GM21447 (cell line): Measurements from ENCODE around the gene HPS5.

Experiments used
- ATAC-seq: cut with Tn5 transposase; IDR thresholded peaks from one replicate; pipeline ENCODE4 v1.9.1; 2021; ENCODE audit not compliant: unreplicated experiment

The HPS5 gene

DNA sequence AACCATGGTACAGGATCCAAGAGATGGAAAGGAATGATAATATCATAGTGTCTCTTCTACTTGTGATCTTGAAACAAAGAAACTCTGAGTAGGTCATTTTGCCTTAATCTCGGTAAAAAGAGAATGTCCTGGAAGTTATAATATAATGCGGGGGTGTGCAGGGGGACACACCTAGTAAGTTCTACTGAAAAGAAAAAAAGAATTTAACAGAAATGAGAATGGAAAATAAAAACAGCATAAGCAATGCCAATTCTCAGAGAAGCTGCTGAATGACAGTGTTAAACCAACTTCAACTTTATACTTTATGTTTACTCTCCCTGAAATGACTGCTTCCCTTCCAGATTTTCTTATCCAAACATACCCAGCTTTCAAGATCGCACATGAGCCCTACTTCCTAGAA, 2.0 kb downstream of the HPS5 start:
- no peak for ATAC-seq

DNA sequence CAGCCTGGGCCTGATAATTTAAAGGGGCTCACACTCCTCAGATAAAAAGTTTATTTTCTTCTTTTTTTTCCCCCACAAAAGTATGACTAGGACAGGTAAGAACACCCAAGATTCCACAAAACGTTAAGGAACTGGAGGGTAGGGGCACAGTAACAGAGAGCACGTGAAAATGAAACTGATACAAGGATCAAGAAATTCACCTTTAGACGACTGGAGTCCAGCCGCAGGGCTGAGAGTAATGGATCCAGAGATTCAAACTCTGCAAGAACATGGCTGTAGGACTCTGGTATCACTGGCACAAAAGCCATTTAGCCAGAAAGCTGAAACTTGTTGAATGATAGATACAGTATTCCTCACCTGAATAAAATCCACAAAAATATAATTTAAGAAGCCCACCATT, 4.4 kb downstream of the HPS5 start:
- no peak for ATAC-seq

DNA sequence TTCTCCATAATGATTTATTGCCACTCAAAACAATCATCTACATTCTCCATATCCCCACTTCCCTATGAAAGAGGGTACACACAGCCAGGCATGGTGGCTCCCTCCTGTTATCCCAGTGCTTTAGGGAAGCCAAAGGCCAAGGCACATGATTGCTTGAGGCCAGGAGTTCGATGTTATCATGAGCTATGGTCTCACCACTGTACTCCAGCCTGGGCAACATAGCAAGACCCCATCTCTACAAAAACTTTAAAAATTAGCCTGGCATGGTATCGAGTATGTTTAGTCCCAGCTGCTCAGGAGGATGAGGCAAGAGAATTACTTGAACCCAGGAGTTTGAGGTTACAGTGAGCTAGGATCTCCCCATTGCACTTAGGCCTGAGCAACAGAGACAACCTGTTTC, 6.0 kb downstream of the HPS5 start:
- no peak for ATAC-seq

DNA sequence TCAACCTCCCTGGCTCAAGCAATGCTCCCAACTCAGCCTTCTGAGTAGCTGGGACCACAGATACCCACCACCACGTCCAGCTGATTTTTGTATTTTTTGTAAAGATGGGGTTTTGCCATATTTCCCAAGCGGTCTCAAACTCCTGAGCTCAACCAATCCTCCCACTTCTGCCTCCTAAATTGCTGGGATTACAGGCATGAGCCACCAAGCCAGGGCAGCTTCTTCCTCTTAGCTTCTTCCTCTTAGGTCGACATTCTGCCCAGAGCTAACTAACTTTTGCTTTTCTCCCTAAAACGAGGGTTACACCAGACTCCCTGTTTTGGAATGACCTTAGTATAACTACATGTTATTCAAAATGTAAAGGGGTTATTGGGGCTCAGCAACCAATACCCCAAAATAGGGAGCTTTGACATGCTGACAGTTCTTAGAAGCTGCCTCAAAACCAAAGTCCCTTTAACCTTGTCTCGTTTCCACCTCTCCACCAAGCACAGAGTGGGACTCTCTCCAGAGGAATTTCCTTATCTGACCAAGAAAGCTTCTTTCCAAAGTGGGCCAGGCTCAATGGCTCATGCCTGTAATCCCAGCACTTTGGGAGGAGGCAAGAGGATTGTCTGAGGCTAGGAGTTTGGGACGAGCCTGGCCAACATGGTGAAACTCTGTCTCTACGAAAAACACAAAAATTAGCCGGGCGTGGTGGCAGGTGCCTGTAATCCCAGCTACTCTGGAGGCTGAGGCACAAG, 7.0 kb downstream of the HPS5 start:
- ATAC-seq = no peak

DNA sequence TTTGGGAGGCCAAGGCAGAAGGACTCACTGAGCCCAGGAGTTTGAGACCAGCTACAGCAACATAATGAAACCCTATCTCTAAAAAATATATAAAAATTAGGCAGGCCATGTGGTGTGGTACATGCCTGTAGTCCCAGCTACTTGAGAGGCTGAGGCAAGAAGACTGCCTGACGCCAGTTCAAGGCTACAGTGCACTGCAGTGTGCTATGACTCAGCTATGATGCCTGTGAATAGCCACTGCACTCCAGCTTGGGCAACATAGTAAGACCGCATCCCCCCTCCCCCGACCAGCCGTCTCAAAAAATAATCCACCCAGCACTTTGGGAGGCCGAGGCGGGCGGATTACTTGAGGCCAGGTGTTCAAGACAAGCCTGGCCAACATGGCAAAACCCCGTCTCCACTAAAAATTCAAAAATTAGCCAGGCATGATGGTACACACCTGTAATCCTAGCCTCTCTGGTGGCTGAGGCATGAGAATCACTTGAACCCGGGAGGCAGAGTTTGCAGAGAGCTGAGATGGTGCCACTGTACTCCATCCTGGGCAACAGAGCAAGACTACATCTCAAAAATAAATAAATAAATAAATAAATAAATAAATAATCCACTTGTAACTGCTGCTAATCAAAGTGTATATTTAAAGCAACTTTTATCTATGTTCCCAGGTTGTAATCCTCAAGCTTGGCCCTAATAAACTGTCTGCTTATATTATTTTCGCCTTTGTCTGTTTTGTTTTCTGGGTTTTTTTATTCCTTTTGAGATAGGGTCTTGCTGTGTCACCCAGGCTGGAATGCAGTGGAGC, 7.8 kb downstream of the HPS5 start:
- ATAC-seq = no peak

DNA sequence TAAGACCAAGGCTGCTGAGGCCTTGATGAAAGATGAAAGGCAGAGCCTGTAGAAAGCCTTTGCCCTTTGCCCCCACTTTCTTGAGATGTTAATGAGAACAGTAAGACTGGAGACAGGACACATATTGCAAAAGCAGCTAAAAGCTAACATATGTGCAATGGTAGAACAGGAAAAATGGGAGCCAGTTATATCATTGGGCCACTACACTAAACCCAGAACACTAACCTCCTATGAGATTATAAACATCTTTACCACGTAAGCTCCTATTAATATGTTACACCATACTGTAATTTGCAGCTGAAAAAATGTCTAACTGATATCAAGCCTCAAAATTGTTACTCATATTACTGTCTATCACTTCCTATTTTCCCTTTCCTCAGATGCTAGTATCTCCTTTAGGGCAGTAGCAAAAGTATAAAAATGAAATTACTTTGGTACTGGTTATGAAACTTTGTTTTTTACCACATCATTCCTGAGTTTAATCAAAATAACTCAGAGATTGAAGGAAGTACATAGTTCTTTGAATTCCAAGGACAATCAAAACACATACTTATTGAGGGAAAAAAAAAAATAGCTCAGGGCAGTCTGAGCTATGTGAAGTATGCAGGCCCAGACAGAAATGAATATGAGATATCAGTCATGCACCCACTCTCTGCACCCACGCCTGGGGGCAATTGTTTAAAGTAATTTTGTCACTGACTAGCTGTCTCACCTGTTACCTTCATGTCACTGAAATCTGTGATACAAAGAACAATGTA, 9.1 kb downstream of the HPS5 start:
- ATAC-seq = no peak

DNA sequence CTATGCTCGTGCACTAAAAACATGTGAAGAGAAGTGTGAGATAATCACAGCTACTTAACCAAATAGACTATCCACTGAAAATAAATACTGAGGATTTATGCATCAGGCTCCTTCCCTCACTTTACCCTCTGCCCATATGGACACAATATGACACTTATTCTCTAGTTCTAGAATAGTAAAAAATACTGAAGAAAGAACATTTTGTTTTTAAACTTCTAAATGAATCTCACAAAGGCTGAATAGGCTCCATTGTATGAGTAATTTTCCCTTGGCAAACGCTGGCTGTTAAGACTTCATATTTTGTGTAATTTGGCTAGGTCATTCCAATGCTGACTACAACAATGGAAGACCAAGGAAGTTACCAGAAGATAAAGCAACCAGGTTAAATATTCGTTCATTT, 9.9 kb downstream of the HPS5 start:
- no peak for ATAC-seq

DNA sequence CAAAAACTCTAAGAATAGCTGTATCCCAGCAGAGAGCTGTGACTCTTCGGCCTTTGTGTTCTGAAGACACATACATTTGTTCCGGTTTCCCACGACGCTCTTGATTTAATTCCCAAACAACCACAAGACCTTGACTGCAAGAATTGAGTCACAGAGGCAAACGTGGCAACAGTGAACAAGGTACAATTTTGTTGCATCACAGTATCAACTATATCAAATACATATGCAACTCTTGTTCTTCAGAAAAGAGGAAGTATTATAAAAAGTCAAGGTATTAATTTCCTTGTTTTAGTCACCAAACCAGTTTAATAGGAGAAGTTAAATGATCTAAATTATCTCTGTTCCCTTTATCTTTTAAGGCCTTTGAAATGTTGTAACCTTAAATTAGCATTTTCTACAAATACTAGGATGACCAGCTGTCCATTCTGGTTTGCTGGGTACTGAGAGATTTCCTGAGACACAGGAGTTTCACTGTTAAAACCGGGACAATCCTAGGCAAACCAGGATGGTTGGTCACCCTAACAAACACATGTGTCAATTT, 11.1 kb downstream of the HPS5 start:
- ATAC-seq = no peak

DNA sequence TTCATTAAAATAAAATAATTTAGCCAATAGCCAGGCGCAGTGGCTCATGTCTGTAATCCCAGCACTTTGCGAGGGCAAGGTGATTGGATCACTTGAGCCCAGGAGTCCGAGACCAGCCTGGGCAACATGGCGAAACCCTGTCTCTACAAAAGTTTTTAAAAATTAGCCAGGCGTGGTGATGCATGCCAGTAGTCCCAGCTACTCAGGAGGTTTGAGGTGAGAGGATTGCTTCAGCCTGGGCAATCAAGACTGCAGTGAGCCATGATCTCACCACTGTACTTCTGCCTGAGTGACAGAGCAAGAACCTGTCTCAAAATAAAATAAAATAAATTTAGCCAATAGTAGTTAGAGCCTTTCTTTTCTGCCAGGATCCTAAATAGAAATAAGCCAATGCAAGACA, 12.2 kb downstream of the HPS5 start:
- ATAC-seq = no peak

DNA sequence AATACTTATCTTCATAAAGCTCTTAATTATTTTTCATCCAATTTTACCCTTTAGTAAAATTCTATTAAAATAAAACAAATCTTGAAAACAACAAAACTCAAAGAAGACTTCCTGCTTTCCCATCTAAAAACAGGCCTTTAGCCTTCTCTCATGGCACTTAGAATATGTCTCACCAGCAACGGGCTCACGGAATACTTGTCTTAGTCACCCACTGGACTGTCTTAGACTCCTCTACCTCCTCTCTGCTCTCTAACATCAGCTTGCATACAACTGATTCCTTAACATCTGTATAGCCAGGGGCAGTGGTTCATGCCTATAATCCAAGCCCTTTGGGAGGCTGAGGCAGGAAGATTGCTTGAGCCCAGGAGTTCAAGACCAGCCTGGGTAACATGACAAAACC, 13.7 kb downstream of the HPS5 start:
- no peak for ATAC-seq

DNA sequence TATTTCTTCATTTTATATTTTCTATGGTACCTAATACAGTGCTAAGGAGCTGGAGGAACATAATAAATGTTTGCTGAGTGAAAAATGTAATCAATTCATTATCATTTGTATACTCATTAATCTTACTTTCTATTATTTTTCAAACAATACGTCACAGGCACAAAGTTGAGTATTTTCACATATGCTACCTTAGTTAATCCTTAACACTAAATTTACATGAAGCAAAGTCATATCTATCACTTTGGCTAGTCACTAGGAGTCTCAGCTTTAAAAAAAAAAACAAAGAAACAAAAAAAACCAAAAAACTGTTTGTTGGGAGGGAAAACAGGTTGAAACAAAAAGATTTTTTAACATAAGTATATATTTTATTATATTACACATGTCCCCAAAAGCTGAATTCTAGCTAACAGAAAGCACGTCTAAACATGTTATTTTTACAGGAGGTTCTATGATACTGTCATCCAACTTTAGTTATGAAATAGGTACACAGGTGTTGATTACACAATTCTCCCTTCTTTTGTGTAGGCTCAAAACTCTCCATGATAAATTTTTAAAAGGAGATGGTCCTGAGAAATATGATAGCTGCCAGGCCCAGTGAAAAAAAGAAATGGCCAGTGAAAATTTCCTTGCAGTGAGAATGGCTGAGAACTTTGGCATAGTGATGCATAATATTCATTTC, 14.3 kb downstream of the HPS5 start:
- no peak for ATAC-seq

DNA sequence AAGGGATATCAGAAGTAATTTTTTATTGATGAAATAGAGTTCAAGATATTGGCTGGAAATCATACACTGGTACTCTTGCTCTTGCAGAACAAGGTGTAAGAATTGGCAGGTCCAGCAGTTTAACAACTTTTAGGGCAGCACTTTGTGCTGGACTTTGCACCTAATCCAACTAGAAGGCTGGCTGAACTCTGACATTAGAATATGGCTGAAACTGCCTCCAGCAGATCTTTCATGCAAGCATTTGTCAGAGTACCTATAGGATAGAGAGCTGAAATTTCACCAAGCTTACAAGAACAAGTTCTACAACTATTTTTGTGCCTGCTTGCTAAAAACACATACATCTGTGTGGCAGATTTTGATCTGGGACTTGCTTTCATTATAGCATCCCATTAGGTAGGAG, 17.2 kb downstream of the HPS5 start:
- no peak for ATAC-seq

DNA sequence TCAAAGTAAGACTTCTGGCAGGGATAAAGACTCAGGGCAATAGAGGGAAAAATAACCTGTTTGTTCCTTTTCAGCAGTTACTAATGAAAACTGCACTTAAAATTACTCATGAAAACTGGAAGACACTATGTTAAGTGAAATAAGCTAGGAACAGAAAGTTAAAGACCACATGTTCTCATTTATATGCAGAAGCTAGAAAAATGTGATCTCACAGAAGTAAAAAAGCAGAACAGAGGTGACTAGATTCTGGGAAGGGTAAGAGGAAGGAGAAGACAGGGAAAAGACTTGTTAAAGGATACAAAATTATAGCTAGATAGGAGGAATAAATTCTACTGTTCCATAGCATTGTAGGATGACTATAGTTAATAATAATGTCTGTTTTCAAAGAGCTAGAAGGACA, 22.2 kb downstream of the HPS5 start:
- no peak for ATAC-seq

DNA sequence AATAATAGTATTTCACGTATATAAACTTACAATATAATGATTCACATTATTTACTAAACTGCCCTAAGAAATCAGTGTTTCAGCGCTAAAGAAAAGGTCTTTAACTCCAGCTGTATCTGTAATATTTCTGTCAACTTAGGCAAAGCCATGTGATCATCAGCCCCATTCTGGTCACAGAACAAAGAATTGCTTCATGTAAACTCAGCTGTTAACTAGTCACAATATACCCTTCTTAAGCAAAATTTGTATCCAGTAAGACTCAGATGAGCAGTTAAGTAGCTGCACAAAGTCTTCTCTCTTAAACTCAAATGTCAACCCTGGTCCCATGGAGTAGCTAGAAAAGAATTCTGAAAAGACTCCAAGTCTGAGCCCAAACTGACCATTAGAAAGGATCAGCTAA, 26.6 kb downstream of the HPS5 start:
- ATAC-seq = no peak

DNA sequence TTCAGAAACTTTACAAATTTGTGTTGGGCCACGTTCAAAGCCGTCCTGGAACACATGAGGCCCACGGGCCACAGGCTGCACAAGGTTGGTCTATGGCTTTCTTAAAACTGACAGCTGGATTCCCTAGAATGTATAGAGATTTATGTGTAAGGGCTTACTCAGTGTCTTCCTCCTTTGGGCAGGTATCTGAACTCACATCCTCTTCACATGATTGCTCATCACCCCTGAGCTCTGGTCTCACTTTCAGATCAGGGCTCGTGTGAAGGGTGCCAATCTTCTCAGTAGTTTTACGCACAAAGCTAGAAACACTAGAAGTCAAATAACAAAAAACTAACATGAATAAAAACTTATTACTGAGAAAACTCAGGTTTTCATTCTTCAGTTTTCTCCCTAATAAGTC, 27.1 kb downstream of the HPS5 start:
- no peak for ATAC-seq

DNA sequence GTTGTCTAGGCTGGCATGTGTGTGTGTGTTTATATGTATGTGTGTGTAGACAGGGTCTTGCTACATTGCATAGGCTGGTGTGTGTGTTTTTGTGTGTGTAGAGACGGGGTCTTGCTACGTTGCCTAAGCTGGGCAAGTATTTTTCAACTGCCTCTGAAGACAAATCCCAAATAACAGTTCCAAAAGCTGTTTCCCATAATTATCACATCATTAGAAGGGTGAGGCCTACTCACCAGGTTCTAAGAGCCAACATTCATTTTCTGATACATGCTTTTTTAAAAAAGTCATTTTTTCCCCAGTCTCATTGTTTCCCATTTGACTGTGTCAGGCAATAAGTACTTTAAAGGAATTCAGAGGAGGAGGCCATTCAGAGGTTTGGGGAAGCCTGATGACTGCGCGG, 33.0 kb downstream of the HPS5 start:
- ATAC-seq = no peak

DNA sequence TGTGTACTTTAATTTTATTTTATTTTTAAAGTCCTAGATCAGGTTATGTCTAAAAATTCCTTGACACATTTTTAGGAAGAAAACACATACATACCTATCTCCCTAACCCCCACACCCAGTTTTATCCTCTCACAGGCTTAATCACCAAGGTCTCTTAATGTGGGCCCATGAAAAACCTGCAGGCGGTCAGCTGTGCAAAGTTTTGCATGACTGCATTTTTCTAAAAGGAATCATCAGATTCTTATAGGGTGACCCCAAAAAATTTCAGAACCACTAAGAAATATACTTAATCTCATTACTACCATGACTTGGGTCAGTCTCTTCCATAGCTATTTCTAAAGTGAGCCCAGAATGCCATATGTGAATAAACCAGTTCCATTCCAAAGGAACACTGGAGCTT, 36.1 kb downstream of the HPS5 start:
- ATAC-seq = no peak

DNA sequence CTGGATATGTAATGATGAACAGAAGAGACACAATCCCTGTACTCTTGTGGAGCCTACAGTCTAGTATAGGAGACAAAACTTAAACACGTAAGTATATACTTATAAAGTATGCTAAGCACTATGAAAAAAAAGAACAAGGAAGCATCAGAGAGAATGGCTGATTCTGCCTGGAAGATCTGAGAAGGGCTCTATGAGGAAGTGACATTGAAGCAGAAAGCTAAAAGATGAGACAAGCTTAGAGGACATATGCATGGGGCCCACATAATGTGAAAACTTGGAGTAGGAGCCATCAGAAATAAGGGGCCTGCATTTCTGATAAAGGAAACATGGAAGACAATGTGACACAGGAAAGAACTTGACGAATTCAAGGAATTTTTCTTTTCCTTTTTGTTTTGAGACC, 39.3 kb downstream of the HPS5 start:
- ATAC-seq = no peak

DNA sequence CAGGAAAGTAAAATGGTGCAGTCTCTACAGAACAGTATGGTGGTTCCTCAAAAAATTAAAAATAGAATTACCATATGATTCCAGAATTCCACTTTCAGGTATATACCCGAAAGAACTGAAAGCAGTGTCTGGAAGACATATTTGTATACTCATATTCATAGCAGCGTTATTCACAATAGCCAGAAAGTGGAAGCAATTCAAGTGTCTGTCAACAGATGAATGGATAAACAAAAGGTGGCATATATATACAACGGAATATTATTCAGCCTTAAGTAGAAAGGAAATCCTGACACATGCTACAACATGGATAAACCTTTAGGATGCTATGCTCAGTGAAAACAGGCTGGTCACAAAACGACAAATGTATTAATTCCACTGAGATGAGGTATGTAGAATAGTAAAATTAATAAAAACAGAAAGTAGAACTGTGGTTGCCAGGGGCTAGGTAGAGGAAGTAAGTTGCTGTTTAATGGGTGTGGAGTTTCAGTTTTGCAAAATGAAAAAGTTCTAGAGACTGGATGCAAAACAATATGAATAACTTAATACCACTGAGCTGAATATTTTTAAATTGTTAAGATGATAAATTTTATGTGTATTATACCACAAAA, 41.4 kb downstream of the HPS5 start:
- ATAC-seq = peak; percentile 96

DNA sequence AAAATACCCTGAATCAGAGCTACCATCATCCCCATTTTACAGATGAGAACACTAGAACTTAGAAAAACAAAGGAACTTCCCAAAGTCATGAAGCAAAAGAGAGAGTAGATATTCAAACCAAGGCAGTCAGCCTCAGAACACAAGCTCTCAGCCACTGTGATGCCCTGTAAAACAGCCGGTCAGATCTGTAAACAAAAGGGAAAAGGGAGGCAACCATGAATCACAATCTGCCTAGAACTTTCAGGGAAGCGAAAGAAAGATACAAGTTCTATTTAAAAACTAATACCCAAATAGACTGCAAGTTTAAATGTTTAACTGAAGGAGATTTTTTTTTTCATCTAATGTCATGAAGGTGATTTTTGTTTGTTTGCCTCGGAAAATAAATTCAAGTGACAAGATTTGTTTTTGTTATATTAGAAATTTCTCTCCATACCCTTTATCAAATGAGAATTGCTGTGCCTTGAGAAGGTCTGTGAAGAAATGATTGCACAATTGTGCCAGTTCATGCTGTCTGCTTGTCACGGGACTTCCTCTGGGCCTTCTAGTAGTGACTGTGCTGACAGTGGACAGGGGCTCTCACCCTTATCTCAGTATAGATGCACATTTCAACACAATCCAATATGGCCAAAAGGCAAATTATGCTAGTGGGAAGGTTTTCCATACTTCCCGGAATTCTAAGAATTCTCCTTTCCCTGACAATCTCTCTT, 44.2 kb downstream of the HPS5 start:
- no peak for ATAC-seq
